HG03097 (cell line): Measurements from ENCODE around the gene DUS1L.

Source experiments
- ATAC-seq: cut with Tn5 transposase; IDR thresholded peaks from one replicate; pipeline ENCODE4 v1.9.1; 2021; ENCODE audit not compliant: unreplicated experiment, low FRiP score

DUS1L gene

DNA sequence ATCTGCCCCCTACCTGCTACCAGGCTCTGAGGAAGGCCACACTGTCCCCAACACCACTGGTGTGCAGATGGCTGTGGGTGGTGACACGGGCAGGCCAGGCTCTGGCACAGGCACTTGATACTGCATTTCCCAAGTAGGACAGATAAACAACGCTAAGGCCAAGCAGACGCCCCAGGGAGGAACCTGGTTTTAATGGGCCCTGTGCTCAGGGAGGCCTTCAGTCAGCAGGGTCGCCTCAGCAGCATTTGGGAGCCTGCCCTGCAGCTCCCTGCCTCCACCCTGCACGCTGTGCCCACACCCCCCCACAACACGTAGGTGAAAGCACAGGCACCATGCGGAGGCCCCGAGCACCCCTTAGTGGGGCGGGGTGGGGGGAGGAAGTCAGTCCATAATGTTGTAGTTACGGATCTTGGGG lies 35.7 kb upstream of the DUS1L start:
- ATAC-seq = no peak

DNA sequence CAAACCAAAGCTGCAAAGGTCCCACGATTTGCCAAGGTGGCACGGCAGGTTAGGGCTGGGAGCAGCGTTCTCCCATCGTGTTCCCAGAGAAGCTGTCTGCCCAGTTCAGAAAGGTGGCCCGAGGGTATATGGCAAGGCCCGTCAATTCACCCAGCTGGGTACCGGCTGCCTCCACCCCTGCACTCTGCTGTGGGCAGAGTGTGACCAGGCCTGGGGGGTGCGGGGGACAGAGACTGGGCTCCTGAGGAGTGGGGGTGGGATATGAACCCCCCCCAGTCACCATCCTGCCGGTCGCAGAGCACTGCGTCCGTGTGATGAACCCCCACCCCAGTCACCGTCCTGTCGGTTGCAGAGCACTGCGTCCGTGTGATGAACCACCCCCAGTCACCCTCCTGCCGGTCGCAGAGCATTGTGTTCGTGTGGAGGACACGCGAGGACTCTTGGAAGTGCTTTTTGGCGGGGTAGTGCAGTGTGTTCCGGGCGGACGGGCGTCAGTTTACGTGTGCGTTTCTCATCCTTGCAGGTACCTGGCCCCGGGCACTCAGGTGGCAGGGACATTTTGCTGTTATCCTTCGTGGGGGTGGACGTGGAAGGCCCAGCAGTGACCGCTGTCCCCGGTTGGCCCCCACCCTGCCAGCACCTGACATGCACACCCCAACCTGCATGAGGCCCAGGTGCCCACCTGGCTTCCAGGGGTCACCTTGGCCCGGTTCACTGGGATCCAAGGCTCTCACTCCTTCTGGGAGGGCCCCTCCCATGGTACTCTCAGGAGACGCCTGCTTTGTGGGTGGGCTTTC lies 35.1 kb upstream of the DUS1L start:
- no peak for ATAC-seq

DNA sequence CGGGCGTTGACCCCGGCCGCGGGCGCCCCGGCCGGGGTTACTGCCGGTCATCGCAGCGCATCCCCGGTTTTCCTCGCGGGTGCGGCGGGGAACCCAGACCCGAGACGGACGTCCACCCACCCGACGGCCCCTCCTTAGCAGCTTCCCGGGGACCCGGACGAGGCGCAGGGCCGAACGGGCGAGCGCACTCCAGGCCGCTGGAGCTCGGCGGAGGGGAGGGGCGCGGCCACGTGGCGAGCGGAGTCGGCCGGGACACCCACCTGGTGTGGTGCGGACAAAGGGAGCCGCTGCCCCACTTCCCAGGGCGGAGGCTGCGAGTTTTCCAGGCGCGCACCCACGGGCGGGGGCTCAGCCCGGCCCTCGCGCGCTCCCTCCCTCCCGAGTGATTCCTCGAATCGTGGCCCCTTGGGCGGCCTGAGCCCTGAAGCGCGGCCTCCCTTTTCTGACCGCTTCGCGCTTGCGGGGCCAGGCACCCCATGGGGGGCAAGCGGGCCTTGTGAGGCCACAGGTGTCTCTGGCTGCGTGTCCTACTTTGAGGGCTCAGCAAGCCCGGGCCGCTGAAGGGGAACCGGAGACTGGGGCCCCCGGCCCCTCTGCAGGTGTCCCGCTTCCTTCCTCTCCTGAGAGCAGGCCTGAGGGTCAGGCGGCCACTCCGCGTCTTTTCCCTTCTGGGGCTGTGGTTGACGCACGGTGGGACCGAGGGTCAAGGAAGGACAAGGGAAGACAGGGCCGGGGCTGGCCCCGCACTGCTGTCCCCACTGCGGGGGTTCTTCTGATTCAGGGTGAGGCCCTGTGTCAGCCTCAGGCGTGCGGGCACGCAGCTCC lies 33.5 kb upstream of the DUS1L start:
- ATAC-seq = peak; percentile 9

DNA sequence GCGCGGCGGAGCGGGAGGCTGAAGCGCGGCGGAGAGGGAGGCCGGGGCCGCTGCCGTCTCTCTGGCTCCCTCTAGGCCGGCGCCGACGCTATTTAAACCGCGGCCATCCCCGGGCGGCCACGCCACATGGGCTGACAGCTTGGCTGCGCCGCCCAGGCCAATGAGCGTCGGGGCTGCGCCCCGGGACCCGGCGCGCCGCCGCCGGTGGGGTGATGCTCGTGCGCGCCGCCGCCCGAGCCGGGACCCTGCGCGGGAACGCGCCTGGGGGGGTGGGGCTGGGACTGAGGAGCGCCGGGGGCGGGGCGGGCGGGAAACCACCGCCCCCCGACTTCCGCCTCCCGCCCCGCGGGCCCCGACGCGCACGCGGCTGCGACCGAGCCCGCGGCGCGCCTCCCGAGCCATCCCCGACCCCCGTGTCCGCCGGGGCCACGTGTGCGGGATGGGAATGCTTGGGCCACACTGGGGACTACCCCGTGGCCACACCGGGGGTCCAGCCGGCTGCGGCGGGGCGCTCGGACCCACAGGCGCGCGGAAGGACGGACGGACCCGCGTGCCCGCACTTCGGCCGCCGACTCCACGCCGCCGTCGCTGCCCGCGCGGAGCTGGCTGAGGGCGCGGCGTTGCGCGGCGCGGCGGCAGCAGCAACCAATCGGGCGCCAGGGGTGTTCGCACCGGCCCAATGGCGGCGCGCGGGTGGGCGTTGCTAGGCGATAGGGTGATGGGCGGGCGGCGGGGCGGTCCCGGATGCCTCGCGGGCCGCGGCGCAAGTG lies 32.8 kb upstream of the DUS1L start, which contains the start of gene FASN:
Gene FASN, minus strand, starts transcription at position 68 of the 770 bp plus-strand sequence. CDS start 1,791 bp downstream, outside the sequence.
- ATAC-seq = peak; percentile 63

DNA sequence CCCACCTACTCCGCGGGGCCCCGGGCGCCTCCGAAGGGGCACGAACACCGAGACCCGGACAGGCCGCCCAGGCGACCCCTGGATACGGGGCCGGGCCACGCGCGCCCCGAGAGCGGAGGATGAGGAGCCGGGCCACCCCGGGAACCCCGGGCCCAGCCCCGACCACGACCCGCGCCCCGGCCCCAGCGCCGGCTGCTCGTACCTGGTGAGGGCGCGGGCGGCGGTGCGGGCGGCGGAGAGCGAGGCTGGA lies 32.2 kb upstream of the DUS1L start:
- peak; percentile 22 for ATAC-seq

DNA sequence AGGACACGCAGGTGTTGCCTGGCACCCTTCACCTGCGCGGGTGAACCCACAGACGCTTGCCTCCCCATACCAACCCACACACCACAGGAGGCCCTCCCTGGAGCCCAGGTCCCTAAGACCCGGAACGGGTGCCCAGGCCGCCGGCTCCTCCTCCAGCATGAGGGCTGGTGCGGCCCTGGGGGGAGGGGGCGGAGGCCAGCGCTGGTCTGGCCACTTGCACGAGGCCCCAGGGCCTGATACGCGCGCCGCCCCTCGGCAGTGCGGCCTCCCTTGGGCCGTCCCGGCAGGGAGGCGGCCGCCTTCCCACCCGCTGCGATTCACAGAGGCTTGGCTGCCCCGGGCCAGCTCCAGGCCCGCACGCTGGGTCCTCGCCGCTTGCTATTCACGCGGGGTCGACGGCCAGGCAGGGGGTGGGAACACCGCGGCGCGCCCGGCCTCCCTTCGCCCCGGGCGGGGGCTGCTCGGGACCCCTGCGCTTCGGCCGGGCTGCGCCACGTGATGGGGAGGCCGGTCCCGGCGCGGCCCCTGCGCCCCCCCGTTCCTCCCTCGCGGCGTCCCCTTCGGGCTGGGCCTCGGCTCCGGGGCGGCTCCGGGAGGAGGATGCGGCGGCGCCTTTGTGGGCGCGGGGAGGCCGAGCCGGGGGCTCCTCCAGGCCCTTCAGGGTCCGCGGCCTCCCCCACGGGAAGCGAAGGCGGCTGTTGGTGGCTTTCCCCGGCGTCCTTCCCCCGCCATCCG lies 31.7 kb upstream of the DUS1L start:
- peak; percentile 1 for ATAC-seq

DNA sequence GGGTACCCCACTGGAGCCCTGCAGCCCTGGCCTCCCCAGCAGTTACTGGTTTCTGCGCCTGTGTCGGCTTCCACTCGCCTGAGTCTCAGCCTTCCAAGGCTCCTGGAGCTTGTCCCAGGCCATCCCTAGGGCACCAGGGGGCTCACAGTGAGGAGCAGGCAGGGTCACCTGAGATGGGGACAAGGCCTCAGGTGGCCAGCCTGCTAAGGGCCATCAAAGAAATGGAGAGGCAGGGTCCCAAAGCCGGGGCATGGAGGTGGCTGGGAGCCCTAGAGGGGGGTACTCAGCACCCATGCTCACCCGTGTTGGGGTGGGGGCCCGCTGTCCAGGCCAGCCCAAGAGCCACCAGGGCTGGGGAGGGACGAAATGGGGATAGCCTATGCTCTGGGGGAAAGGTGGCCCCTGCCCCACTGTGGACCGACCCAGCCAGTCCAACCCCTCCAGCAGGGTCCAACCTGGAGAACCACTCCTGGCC lies 31.1 kb upstream of the DUS1L start:
- no peak for ATAC-seq

DNA sequence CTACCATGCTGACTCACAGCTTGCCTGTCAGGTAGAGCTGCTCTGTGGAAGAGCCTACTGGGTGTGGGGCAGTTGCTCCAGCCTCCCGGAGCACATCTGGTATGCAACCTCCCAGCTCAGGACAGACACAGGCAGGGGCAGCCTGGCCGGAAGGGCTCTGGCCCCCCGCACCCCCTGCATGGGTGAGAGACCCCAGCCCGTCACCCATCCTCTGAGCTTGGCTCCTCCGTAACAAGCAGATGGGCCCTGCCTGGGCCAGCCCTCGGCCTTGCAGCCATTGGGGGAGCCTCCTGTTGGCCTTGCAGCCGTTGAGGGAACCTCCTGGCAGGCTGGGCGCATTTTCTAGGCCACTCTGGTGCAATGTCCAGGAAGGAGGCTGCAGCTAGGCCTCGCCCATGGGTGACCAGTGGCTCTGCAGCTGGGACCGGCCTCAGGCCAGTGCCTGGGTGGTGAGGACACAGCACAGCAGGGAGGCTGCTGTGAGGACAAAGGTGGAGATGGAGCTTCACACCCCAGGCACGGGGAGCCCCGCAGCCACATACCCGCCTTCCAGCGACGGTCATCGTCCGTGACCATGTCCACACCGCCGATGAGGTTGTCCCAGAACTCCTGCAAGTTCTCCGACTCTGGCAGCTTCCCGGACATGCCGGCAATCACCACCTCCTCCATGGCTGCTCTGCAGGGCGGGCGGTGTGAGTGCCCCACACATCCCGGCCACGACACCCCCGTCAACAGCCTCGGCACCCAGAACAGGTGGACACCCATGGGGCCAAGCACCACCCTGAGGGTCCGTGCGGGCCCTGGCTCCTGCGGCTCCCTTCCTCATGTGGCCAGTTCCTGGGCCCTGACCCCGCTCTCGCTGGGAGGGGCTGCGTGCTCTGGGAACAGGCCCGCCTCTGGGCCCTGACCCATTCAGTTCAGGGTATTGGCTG lies 30.4 kb upstream of the DUS1L start:
- no peak for ATAC-seq

DNA sequence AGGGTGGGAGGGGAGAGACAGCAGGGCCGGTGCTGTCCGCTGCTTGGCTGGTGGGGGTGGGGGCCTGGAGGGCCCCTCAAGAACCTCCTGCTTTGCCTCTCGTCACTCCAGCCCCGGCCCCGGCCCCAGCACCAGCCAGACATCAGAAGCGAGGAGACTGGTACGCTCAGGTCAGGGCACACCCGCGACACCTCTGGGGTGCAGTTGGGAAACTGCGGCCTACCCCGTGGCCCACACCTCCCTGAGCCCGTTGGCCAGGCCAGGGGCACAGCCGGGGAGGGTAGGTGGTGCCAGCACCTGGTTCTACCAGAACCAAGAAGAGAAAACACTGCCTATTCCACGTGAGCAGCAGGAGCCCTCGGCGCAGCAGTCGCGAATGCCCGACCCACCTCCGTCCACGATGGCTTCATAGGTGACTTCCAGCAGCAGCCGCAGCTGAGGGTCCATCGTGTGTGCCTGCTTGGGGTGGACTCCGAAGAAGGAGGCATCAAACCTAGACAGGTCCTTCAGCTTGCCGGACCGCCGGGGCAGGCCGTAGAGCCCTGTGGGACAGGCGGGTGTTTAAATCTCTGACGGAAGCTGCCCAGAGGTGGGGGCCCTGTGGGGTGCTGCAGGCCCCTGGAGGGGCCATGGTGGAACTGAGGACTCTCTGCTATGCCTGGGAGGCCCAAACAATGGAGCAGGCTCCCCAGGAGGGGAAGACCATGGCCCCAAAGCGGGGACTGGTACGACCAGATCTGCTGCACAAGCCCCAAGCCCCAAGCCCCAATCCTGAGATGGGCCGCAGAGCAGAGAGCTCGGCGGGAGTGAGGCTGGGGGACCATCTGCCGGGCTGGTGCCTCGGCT lies 29.6 kb upstream of the DUS1L start:
- no peak for ATAC-seq

DNA sequence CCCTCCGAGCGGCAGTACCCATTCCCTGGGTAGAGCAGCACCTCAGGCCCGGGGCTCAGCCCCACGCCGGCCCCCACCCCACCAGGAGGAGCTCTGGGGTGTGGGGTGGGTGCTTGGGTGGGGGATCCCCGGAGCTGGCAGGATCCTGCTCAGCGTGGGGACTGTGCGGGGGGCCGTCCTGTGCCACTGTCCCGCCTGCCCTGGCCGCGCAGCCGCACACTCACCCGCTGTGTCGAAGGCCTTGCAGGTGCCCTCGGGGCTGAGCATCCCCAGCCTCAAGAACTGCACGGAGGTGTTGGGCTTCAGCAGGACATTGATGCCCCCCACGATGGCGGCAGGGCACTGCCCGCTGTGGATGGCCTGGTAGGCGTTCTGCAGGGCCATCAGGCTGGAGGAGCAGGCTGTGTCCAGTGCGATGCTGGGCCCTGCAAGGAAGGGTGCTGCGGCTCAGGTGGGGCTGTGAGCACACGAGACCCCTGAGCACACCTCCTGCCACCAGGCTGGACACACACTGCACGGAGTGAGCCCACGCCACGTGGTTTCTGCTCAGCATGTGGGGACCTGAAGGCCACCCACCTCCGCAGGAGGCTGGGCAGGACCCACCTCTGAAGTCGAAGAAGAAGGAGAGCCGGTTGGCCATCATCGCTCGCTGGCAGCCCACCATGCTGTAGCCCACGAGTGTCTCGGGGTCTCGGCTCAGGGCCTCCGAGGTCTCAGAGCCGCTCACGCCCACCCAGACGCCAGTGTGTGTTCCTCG lies 27.6 kb upstream of the DUS1L start:
- ATAC-seq = no peak

DNA sequence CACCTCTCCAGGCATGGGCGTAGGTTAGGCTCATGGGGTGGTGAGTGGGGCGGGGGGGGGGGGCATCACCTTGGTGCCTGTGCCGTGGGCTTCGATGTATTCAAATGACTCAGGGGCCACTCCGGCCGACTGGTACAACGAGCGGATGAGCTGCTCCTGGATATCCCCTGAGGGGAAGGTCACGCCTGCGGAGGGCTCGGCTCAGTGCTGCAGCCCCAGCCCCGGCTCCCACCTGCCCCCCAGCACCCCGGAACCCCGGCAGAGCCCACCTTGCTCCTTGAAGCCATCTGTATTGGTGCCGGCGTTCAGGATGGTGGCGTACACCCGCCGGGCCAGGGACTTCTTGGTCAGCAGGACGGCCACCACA lies 27.0 kb upstream of the DUS1L start:
- ATAC-seq = no peak

DNA sequence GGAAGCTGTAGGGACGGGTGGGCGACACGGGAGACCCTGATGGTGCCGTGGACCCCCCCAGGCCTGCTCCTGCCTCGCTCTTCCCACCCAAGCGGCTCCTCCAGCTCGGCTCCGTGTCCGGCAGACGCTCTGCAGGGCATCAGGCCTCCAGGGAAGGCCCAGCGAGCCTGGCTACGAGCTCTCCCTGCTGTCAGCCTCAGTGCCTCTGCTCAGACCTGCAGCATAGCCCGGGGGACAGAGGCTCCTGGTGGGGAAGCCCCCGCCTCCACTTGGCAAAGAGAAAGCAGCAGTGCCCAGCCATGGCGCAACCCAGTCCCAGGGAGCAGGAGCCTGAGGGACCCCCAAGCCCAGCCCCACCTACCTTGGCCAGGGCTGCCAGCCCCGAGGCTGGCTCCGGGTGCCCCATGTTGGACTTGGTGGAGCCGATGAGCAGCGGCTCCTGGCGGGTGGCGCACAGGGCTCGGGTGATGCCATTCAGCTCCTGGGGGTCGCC lies 26.5 kb upstream of the DUS1L start:
- no peak for ATAC-seq

DNA sequence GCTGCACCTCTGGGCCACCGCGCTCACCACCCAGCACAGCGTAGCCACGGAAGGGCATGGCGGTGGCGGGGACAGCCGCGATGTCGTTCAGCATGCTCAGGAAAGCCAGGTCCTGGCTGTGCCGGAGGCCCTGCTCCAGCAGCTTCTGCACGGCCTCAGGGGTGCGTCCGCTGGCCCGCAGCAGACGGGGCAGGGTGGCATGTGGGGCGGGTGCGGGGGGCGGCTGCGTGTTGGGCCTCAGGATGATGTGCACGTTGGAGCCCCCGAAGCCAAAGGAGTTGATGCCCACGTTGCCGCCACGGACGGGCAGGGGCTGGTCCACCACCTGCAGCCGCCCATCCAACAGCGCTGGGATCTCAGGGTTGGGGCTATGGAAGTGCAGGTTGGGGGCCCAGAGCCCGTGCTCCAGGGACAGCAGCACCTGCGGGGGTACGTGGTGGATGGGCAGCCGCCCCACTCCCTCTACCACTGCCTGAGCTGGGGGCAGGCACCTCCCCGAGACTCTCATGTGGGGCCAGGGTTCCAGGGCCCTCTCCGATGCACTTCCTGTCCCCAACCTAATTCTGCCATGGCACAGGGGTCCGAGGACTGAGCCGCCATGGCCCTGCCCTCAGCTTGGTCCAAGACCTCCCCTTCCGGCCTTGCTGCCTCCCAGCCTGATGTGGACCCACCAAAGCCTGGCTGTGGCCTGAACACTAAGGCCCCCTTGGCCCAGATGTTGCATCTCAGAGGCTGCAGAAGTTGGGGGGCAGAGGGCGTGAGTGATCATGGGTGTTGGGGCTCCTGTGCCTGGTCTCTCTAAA lies 25.9 kb upstream of the DUS1L start:
- ATAC-seq = no peak

DNA sequence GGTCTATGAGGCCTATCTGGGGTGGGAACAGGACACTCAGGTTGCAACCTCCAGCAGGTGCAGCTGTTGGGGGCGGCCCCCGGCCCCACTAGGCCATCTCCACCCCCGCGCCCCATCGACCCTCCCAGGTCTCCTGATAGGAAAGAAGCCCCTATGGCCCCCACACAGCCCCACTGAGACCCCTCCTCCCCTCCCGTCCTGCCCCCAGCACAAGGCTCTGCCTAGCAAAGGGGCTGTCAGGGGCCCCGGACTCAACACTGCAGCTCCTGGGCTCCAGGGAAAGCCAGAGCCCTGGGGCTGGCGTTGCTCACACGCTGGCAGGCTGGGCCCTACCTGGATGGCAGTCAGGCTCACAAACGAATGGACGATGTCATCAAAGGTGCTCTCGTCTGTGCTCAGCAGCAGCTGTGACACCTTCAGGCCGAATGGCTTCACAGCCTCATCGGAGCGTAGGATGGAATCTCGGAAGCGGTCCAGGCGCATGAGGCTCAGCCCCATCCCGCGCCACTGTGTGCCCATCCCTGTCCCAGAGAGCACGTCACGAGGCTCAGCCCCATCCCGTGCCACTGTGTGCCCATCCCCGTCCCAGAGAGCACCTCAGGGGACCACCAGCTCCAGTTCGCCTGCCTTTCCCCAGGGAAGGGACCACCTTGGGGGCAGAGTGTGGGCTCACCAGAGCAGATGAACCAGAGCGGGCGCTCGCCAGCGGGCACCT lies 25.1 kb upstream of the DUS1L start:
- no peak for ATAC-seq

DNA sequence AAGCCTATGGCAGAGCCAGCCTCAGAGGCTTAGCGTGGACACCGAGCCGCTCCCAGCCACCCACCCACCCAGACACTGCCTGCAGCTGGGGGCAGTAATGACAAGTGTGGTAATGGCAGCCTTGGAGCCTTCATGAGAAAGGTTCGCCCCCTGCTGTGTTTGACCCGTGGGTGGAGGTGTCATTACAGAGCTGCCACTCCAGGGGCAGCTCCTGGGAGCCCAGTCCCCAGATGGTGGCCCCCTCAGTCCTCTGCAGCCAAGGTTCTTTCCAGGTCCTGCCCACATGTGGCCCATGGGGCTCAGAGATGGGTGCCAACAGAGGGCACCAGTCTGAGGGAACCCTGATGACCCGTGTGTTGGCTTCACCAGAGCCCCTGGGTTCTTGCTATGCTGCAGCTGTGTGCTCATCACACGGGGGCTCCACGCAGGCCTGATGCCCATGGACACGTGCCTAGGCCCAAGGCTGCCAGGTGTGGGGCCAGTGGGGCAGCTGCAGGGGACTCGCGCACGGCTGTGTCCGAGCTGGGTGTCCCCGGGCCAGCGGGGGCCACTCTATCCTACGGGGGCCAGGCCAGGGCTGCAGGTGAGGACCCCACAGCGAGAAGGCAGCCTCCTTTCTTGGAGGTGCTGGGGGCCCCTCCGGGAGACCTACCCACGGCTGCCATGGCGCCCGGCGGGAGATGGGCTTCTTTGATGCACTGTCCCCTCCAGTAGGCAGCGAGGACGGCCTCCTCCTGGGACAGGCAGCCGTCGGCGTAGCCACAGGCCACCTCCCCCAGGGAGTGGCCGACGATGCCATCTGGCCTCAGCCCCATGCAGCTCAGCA lies 24.3 kb upstream of the DUS1L start:
- ATAC-seq = no peak
